Liver (tissue), 9 donors: Measurements from ENCODE around the gene CCDC77. TPM values are rescaled to one million over a fixed set of nuclear protein-coding genes. Genes with fewer than 3 reads are reported as not detected.
A peak's percentile ranks its signal among the peaks of the same experiment; 100 is the strongest.

Experiments used
- DNase-seq: peaks from one replicate; pipeline ENCODE4 v3.0.0-alpha.2; 2017; ENCODE audit warnings: low spot score
- H3K27ac ChIP-seq, 2 donors: one replicate each; pipeline ENCODE4 v1.7.0; 2013; ENCODE audit warnings: inconsistent platforms in 2 of 2, low read length in 2 of 2, control low read depth in 1 of 2, low read depth in 1 of 2, mild to moderate bottlenecking in 1 of 2
- H3K27me3 ChIP-seq, 4 donors: one replicate each; pipeline versions ENCODE4 v1.6.1 to v1.7.0; 2013; ENCODE audit warnings: low read length in 3 of 4, inconsistent platforms in 1 of 4, mild to moderate bottlenecking in 1 of 4, moderate library complexity in 1 of 4; ENCODE audit not compliant: control insufficient read depth in 4 of 4, insufficient read depth in 4 of 4
- H3K36me3 ChIP-seq, 4 donors: one replicate each; pipeline versions ENCODE4 v1.6.1 to v1.7.0; 2013; ENCODE audit warnings: low read length in 3 of 4, mild to moderate bottlenecking in 3 of 4, low read depth in 1 of 4, moderate library complexity in 1 of 4; ENCODE audit not compliant: control insufficient read depth in 4 of 4, insufficient read depth in 3 of 4
- H3K4me1 ChIP-seq, 4 donors: one replicate each; pipeline versions ENCODE4 v1.6.1 to v1.7.0; 2013; ENCODE audit warnings: low read length in 3 of 4, mild to moderate bottlenecking in 3 of 4, moderate library complexity in 1 of 4; ENCODE audit not compliant: control insufficient read depth in 4 of 4, insufficient read depth in 4 of 4
- H3K4me3 ChIP-seq, 3 donors: one replicate each; pipeline versions ENCODE4 v1.6.1 to v1.7.0; 2013; ENCODE audit warnings: low read length in 3 of 3, control low read depth in 1 of 3, low read depth in 1 of 3, mild to moderate bottlenecking in 1 of 3
- H3K9ac ChIP-seq, 2 donors: one replicate each; pipeline ENCODE4 v1.7.0; 2013; ENCODE audit warnings: low read length in 2 of 2, mild to moderate bottlenecking in 2 of 2, moderate library complexity in 2 of 2, control low read depth in 1 of 2, low read depth in 1 of 2
- H3K9me3 ChIP-seq, 4 donors: one replicate each; pipeline versions ENCODE4 v1.6.1 to v1.7.0; 2013; ENCODE audit warnings: low read length in 3 of 4; ENCODE audit not compliant: control insufficient read depth in 4 of 4
- ATF3 ChIP-seq: IDR thresholded peaks from 2 replicates; pipeline ENCODE4 v1.6.1; 2016; ENCODE audit warnings: antibody characterized with exemption
- EGR1 ChIP-seq, 2 donors: IDR thresholded peaks; 2 replicates each; pipeline ENCODE4 v1.6.1; 2016 to 2018; ENCODE audit warnings: antibody characterized with exemption in 2 of 2, low read depth in 2 of 2
- FOXA2 ChIP-seq: IDR thresholded peaks from 2 replicates; pipeline ENCODE4 v1.6.1; 2016; ENCODE audit warnings: antibody characterized with exemption
- GABPA ChIP-seq, 2 donors: IDR thresholded peaks in 1 of 2; conservative IDR thresholded peaks in 1 of 2; 2 replicates each; pipeline ENCODE4 v1.6.1; 2016; ENCODE audit warnings: antibody characterized with exemption in 2 of 2, mild to moderate bottlenecking in 1 of 2, moderate library complexity in 1 of 2
- HNF4A ChIP-seq, 2 donors: conservative IDR thresholded peaks; 2 replicates each; pipeline ENCODE4 v1.6.1; 2016; ENCODE audit warnings: antibody characterized with exemption in 2 of 2, mild to moderate bottlenecking in 2 of 2
- JUND ChIP-seq, 2 donors: IDR thresholded peaks; 2 replicates each; pipeline ENCODE4 v1.6.1; 2016; ENCODE audit warnings: antibody characterized with exemption in 2 of 2
- RAD21 ChIP-seq, 2 donors: IDR thresholded peaks; 2 replicates each; pipeline ENCODE4 v1.6.1; 2016; ENCODE audit warnings: antibody characterized with exemption in 2 of 2, mild to moderate bottlenecking in 2 of 2
- RXRA ChIP-seq, 2 donors: IDR thresholded peaks; 2 replicates each; pipeline ENCODE4 v1.6.1; 2017 to 2018; ENCODE audit warnings: antibody characterized with exemption in 2 of 2, mild to moderate bottlenecking in 1 of 2
- YY1 ChIP-seq: IDR thresholded peaks from 2 replicates; pipeline ENCODE4 v1.6.1; 2016; ENCODE audit warnings: antibody characterized with exemption, mild to moderate bottlenecking
- WGBS: extraction: QIAGEN DNeasy Blood & Tissue Kit; methylation state at CpG from one replicate; pipeline ENCODE4 v1.1.7; 2013; 5-methylcytosine and 5-hydroxymethylcytosine counted together
- polyA plus RNA-seq, 2 donors: library from polyadenylated mRNA; stranded (reverse) in 1 of 2; unstranded in 1 of 2; fragments of 200-250 nt in 1 of 2; fragments of >200 nt in 1 of 2; fragmentation: Nextera tagmentation in 1 of 2; extraction: Ambion mirVana in 1 of 2; gene quantifications; one replicate each; pipeline versions ENCODE4 v1.2.1 to v1.2.3, GENCODE V29; 2013 to 2015
- total RNA-seq, 2 donors: library from RNA; depleted of rRNA; stranded (reverse); fragments of >200 nt; gene quantifications; one replicate each; pipeline ENCODE4 v1.2.3, GENCODE V29; 2014
- TF ChIP-seq, protein P1 (sequence below): fragments of 150-350 bp; IDR thresholded peaks from 2 replicates; pipeline ENCODE4 v1.5.1; 2017; ENCODE audit warnings: improper control_type of control experiment, low read depth, low read length; ENCODE audit not compliant: missing input control
- TF ChIP-seq, protein P2 (sequence below): IDR thresholded peaks from 2 replicates; pipeline ENCODE4 v1.6.1; 2016; ENCODE audit warnings: antibody characterized with exemption, mild to moderate bottlenecking
- TF ChIP-seq, protein P3 (sequence below): IDR thresholded peaks from 2 replicates; pipeline ENCODE4 v1.6.1; 2016; ENCODE audit warnings: antibody characterized with exemption
- donor health status: healthy.
- donor health status: healthy.
- donor health status: healthy.
- donor health status: healthy.
- donor health status: healthy.

The CCDC77 gene
- total and polyA plus RNA-seq, 4 donors = 1.2 to 4.2 (median 2.7) TPM

GRCh38 chr12:450438-450837 lies 49.0 kb downstream of the CCDC77 start:
- H3K4me1 ChIP-seq = no peaks in the 10 kb centered on the region
- 67% methylated on average over 3 of the region's 3 CpGs for WGBS

DNA sequence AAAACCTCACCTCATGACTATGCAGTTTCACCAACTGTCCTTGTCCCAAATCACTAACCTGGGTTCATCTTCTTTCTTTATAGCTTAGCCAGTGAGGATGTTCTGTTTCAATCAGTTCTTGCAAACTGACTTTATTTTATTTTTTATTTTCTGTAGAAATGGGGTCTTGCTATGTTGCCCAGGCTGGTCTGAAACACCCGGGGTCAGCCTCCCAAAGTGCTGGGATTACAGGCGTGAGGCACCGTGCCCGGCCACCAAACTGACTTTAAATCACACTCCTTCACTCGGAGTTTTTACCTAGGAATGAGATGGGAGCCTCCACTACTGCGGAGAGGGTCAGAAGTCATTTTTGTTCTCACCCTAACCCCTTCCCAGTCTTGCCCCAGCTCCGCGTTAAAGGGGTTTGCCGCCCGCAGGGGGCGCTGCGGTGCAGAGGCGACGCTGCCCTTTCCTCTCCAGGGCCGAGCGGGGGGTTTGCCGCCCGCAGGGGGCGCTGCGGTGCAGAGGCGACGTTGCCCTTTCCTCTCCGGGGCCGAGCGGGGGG lies 51.3 kb downstream of the CCDC77 start:
- Histone ChIP-seq H3K9ac (no peak overlapping the region), H3K4me3 (no peak overlapping the region), H3K27ac (no peak overlapping the region), H3K36me3 (no peaks in the 10 kb centered on the region), H3K9me3 (no peaks in the 10 kb centered on the region), H3K27me3 (peaks cover 0 to 4% (median 0%) of the 10 kb centered on the region in 4 donors), H3K4me1 (no peaks in the 10 kb centered on the region)
- 50% methylated on average over 17 of the region's 25 CpGs for WGBS
- DNase-seq = no peak
- TF ChIP-seq, protein P1, sequence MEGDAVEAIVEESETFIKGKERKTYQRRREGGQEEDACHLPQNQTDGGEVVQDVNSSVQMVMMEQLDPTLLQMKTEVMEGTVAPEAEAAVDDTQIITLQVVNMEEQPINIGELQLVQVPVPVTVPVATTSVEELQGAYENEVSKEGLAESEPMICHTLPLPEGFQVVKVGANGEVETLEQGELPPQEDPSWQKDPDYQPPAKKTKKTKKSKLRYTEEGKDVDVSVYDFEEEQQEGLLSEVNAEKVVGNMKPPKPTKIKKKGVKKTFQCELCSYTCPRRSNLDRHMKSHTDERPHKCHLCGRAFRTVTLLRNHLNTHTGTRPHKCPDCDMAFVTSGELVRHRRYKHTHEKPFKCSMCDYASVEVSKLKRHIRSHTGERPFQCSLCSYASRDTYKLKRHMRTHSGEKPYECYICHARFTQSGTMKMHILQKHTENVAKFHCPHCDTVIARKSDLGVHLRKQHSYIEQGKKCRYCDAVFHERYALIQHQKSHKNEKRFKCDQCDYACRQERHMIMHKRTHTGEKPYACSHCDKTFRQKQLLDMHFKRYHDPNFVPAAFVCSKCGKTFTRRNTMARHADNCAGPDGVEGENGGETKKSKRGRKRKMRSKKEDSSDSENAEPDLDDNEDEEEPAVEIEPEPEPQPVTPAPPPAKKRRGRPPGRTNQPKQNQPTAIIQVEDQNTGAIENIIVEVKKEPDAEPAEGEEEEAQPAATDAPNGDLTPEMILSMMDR = peak; percentile 11
- TF ChIP-seq, protein P2, sequence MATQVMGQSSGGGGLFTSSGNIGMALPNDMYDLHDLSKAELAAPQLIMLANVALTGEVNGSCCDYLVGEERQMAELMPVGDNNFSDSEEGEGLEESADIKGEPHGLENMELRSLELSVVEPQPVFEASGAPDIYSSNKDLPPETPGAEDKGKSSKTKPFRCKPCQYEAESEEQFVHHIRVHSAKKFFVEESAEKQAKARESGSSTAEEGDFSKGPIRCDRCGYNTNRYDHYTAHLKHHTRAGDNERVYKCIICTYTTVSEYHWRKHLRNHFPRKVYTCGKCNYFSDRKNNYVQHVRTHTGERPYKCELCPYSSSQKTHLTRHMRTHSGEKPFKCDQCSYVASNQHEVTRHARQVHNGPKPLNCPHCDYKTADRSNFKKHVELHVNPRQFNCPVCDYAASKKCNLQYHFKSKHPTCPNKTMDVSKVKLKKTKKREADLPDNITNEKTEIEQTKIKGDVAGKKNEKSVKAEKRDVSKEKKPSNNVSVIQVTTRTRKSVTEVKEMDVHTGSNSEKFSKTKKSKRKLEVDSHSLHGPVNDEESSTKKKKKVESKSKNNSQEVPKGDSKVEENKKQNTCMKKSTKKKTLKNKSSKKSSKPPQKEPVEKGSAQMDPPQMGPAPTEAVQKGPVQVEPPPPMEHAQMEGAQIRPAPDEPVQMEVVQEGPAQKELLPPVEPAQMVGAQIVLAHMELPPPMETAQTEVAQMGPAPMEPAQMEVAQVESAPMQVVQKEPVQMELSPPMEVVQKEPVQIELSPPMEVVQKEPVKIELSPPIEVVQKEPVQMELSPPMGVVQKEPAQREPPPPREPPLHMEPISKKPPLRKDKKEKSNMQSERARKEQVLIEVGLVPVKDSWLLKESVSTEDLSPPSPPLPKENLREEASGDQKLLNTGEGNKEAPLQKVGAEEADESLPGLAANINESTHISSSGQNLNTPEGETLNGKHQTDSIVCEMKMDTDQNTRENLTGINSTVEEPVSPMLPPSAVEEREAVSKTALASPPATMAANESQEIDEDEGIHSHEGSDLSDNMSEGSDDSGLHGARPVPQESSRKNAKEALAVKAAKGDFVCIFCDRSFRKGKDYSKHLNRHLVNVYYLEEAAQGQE = no peak

More at GRCh38 chr12:450438-450837, 49.0 kb downstream of the CCDC77 start:
- H3K36me3 ChIP-seq = no peaks in the 10 kb centered on the region
- no peak overlapping the region for H3K27ac ChIP-seq
- peaks cover 0 to 4% (median 0%) of the 10 kb centered on the region in 4 donors for H3K27me3 ChIP-seq
- no peak for DNase-seq
- H3K9me3 ChIP-seq = no peaks in the 10 kb centered on the region
- no peak overlapping the region for H3K9ac ChIP-seq
- no peak overlapping the region for H3K4me3 ChIP-seq
- TF ChIP-seq RAD21 (IDR thresholded peaks at IDR 0.05) = no peak
- TF ChIP-seq, protein P3, sequence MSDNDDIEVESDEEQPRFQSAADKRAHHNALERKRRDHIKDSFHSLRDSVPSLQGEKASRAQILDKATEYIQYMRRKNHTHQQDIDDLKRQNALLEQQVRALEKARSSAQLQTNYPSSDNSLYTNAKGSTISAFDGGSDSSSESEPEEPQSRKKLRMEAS = no peak
- no peak for TF ChIP-seq RXRA (IDR thresholded peaks at IDR 0.05)
- TF ChIP-seq, protein P2 = no peak
- TF ChIP-seq YY1 = no peak
- TF ChIP-seq GABPA (IDR thresholded peaks at IDR 0.05 in 1 of 2, conservative IDR thresholded peaks at IDR 0.05 in 1 of 2) = no peak
- no peak for TF ChIP-seq HNF4A (conservative IDR thresholded peaks at IDR 0.05)
- no peak for TF ChIP-seq JUND (IDR thresholded peaks at IDR 0.05)
- TF ChIP-seq EGR1 (IDR thresholded peaks at IDR 0.05; ENCODE audit: low read depth in 2 of 2) = no peak
- TF ChIP-seq FOXA2 = no peak
- TF ChIP-seq ATF3 = no peak
